Islet of Langerhans (tissue), 1 donor: ENCODE data around the gene DLG4.

Source experiments
- FAIRE-seq: peaks from one replicate; lab custom pipeline; 2011; peaks lifted over from hg19 to GRCh38; lab: Jason Lieb, UNC

DLG4 gene

GRCh38 chr17:7219812-7220592 is at the start of gene DLG4, which contains the start of gene ACADVL:
DLG4 (minus strand) TSS chr17:7219836.
ACADVL (plus strand) TSS chr17:7219938; CDS start chr17:7219985, 47 bp downstream.
- no peak for FAIRE-seq

- no peak for FAIRE-seq
Measured at GRCh38 chr17:7266784-7267183, 47.1 kb upstream of the DLG4 start.

- FAIRE-seq: no peak
Measured at GRCh38 chr17:7263801-7264078, 44.1 kb upstream of the DLG4 start.

GRCh38 chr17:7262935-7263800 is 43.5 kb upstream of the DLG4 start:
- no peak for FAIRE-seq

- FAIRE-seq: no peak
Measured at GRCh38 chr17:7262192-7262934, 42.7 kb upstream of the DLG4 start, which contains the start of gene CLDN7. CLDN7 (minus strand) TSS chr17:7262478; CDS start chr17:7262043, 435 bp downstream.

- FAIRE-seq: no peak
Measured at GRCh38 chr17:7261379-7262191, 41.9 kb upstream of the DLG4 start.

GRCh38 chr17:7260651-7261378 is 41.2 kb upstream of the DLG4 start:
- FAIRE-seq: no peak

GRCh38 chr17:7260151-7260550 is 40.5 kb upstream of the DLG4 start:
- no peak for FAIRE-seq

GRCh38 chr17:7259555-7259889 is 39.9 kb upstream of the DLG4 start:
- no peak for FAIRE-seq

GRCh38 chr17:7258731-7259554 is 39.3 kb upstream of the DLG4 start:
- FAIRE-seq: no peak

- FAIRE-seq: no peak
Measured at GRCh38 chr17:7256766-7257456, 37.3 kb upstream of the DLG4 start.

GRCh38 chr17:7254511-7254910 is 34.9 kb upstream of the DLG4 start:
- FAIRE-seq: no peak

GRCh38 chr17:7253082-7253481 is 33.4 kb upstream of the DLG4 start:
- FAIRE-seq: no peak

- FAIRE-seq: no peak
Measured at GRCh38 chr17:7252176-7253043, 32.8 kb upstream of the DLG4 start, which contains the start of gene ELP5. ELP5 (plus strand) TSS chr17:7252215; CDS start chr17:7252551, 336 bp downstream.

GRCh38 chr17:7251661-7252175 is 32.1 kb upstream of the DLG4 start, which contains the start of gene CTDNEP1:
CTDNEP1 (minus strand) TSS chr17:7251734; CDS start chr17:7251296, 438 bp downstream.
- FAIRE-seq: peak; percentile 96

- no peak for FAIRE-seq
Measured at GRCh38 chr17:7250695-7251627, 31.3 kb upstream of the DLG4 start.

- no peak for FAIRE-seq
Measured at GRCh38 chr17:7249830-7250229, 30.2 kb upstream of the DLG4 start.
